ENCODE results near the gene HLA-DMB. TPM values are rescaled to one million over a fixed set of nuclear protein-coding genes. Genes with fewer than 3 reads are reported as not detected.
A peak's percentile ranks its signal among the peaks of the same experiment; 100 is the strongest.

Gene HLA-DMB
- polyA plus RNA-seq, 4 donors: 22.8 to 60.5 (median 29.8) TPM

- FAIRE-seq (no peak), DNase-seq (no peak)
- no peak overlapping the region for H3K27ac ChIP-seq (ENCODE audit: low read depth in 1 of 3, low read length in 2 of 3)
- 85 to 91% (median 86%) methylated on average over 2 of the region's 2 CpGs for WGBS, 3 donors
- H3K4me3 ChIP-seq (ENCODE audit: low read depth in 1 of 3, low read length in 3 of 3): no peak overlapping the region
- H3K27me3 ChIP-seq (ENCODE audit: control insufficient read depth in 3 of 3, insufficient read depth in 3 of 3, low read length in 3 of 3): no peaks in the 10 kb centered on the region
- H3K4me1 ChIP-seq (ENCODE audit: control insufficient read depth in 3 of 3, insufficient read depth in 2 of 3, low read depth in 1 of 3, low read length in 2 of 3): no peaks in the 10 kb centered on the region
- H3K9me3 ChIP-seq (ENCODE audit: control insufficient read depth in 2 of 2, insufficient read depth in 1 of 2, low read depth in 1 of 2, low read length in 1 of 2): no peaks in the 10 kb centered on the region
- H3K36me3 ChIP-seq (ENCODE audit: control insufficient read depth in 3 of 3, insufficient read depth in 2 of 3, low read depth in 1 of 3, low read length in 3 of 3): no peaks in the 10 kb centered on the region
Observed at GRCh38 chr6:32922083-32922482, 18.7 kb downstream of the HLA-DMB start.

- no peak for FAIRE-seq
- H3K9me3 ChIP-seq (ENCODE audit: control insufficient read depth in 2 of 2, insufficient read depth in 1 of 2, low read depth in 1 of 2, low read length in 1 of 2): no peaks in the 10 kb centered on the region
- H3K27me3 ChIP-seq (ENCODE audit: control insufficient read depth in 3 of 3, insufficient read depth in 3 of 3, low read length in 3 of 3): no peaks in the 10 kb centered on the region
- 9 to 29% (median 22%) methylated on average over 2 of the region's 2 CpGs for WGBS, 3 donors
- H3K4me3 ChIP-seq (ENCODE audit: low read depth in 1 of 3, low read length in 3 of 3): no peak overlapping the region
- H3K27ac ChIP-seq (ENCODE audit: low read depth in 1 of 3, low read length in 2 of 3): no peak overlapping the region
- no peaks in the 10 kb centered on the region for H3K4me1 ChIP-seq (ENCODE audit: control insufficient read depth in 3 of 3, insufficient read depth in 2 of 3, low read depth in 1 of 3, low read length in 2 of 3)
- DNase-seq: no peak
- no peaks in the 10 kb centered on the region for H3K36me3 ChIP-seq (ENCODE audit: control insufficient read depth in 3 of 3, insufficient read depth in 2 of 3, low read depth in 1 of 3, low read length in 3 of 3)
Observed at GRCh38 chr6:32920715-32921114, 20.1 kb downstream of the HLA-DMB start.

GRCh38 chr6:32912951-32913350 is 27.9 kb downstream of the HLA-DMB start:
- DNase-seq (no peak), FAIRE-seq (no peak)
- no peak overlapping the region for H3K4me3 ChIP-seq (ENCODE audit: low read depth in 1 of 3, low read length in 3 of 3)
- WGBS, 3 donors: 41 to 58% (median 50%) methylated on average over 1 of the region's 1 CpG
- H3K36me3 ChIP-seq (ENCODE audit: control insufficient read depth in 3 of 3, insufficient read depth in 2 of 3, low read depth in 1 of 3, low read length in 3 of 3): no peaks in the 10 kb centered on the region
- no peaks in the 10 kb centered on the region for H3K4me1 ChIP-seq (ENCODE audit: control insufficient read depth in 3 of 3, insufficient read depth in 2 of 3, low read depth in 1 of 3, low read length in 2 of 3)
- no peak overlapping the region for H3K27ac ChIP-seq (ENCODE audit: low read depth in 1 of 3, low read length in 2 of 3)
- peaks cover 0 to 5% (median 0%) of the 10 kb centered on the region in 3 donors for H3K27me3 ChIP-seq (ENCODE audit: control insufficient read depth in 3 of 3, insufficient read depth in 3 of 3, low read length in 3 of 3)
- no peaks in the 10 kb centered on the region for H3K9me3 ChIP-seq (ENCODE audit: control insufficient read depth in 2 of 2, insufficient read depth in 1 of 2, low read depth in 1 of 2, low read length in 1 of 2)

GRCh38 chr6:32908897-32909296 is 31.9 kb downstream of the HLA-DMB start:
- Histone ChIP-seq H3K36me3 (ENCODE audit: control insufficient read depth in 3 of 3, insufficient read depth in 2 of 3, low read depth in 1 of 3, low read length in 3 of 3) (no peaks in the 10 kb centered on the region), H3K27me3 (ENCODE audit: control insufficient read depth in 3 of 3, insufficient read depth in 3 of 3, low read length in 3 of 3) (peaks cover 0 to under 1% (median 0%) of the 10 kb centered on the region in 3 donors), H3K9me3 (ENCODE audit: control insufficient read depth in 2 of 2, insufficient read depth in 1 of 2, low read depth in 1 of 2, low read length in 1 of 2) (no peaks in the 10 kb centered on the region), H3K4me1 (ENCODE audit: control insufficient read depth in 3 of 3, insufficient read depth in 2 of 3, low read depth in 1 of 3, low read length in 2 of 3) (no peaks in the 10 kb centered on the region), H3K27ac (ENCODE audit: low read depth in 1 of 3, low read length in 2 of 3) (no peak overlapping the region), H3K4me3 (ENCODE audit: low read depth in 1 of 3, low read length in 3 of 3) (no peak overlapping the region)
- no peak for FAIRE-seq
- 23 to 53% (median 31%) methylated on average over 2 of the region's 2 CpGs for WGBS, 3 donors
- DNase-seq: no peak

- DNase-seq (no peak), FAIRE-seq (no peak)
- no peaks in the 10 kb centered on the region for H3K27me3 ChIP-seq (ENCODE audit: control insufficient read depth in 3 of 3, insufficient read depth in 3 of 3, low read length in 3 of 3)
- no peak overlapping the region for H3K27ac ChIP-seq (ENCODE audit: low read depth in 1 of 3, low read length in 2 of 3)
- no peaks in the 10 kb centered on the region for H3K9me3 ChIP-seq (ENCODE audit: control insufficient read depth in 2 of 2, insufficient read depth in 1 of 2, low read depth in 1 of 2, low read length in 1 of 2)
- no peaks in the 10 kb centered on the region for H3K4me1 ChIP-seq (ENCODE audit: control insufficient read depth in 3 of 3, insufficient read depth in 2 of 3, low read depth in 1 of 3, low read length in 2 of 3)
- no peaks in the 10 kb centered on the region for H3K36me3 ChIP-seq (ENCODE audit: control insufficient read depth in 3 of 3, insufficient read depth in 2 of 3, low read depth in 1 of 3, low read length in 3 of 3)
- H3K4me3 ChIP-seq (ENCODE audit: low read depth in 1 of 3, low read length in 3 of 3): no peak overlapping the region
- WGBS, 3 donors: 71 to 84% (median 73%) methylated on average over 1 of the region's 1 CpG
Observed at GRCh38 chr6:32906539-32906938, 34.3 kb downstream of the HLA-DMB start.

GRCh38 chr6:32905078-32905477 is 35.8 kb downstream of the HLA-DMB start:
- 78 to 97% (median 84%) methylated on average over 2 of the region's 2 CpGs for WGBS, 3 donors
- H3K9me3 ChIP-seq (ENCODE audit: control insufficient read depth in 2 of 2, insufficient read depth in 1 of 2, low read depth in 1 of 2, low read length in 1 of 2): no peaks in the 10 kb centered on the region
- DNase-seq (no peak), FAIRE-seq (no peak)
- H3K36me3 ChIP-seq (ENCODE audit: control insufficient read depth in 3 of 3, insufficient read depth in 2 of 3, low read depth in 1 of 3, low read length in 3 of 3): peaks cover 0 to 2% (median 0%) of the 10 kb centered on the region in 3 donors
- H3K4me1 ChIP-seq (ENCODE audit: control insufficient read depth in 3 of 3, insufficient read depth in 2 of 3, low read depth in 1 of 3, low read length in 2 of 3): no peaks in the 10 kb centered on the region
- H3K27ac ChIP-seq (ENCODE audit: low read depth in 1 of 3, low read length in 2 of 3): no peak overlapping the region
- no peaks in the 10 kb centered on the region for H3K27me3 ChIP-seq (ENCODE audit: control insufficient read depth in 3 of 3, insufficient read depth in 3 of 3, low read length in 3 of 3)
- H3K4me3 ChIP-seq (ENCODE audit: low read depth in 1 of 3, low read length in 3 of 3): no peak overlapping the region

GRCh38 chr6:32903952-32904351 is 36.9 kb downstream of the HLA-DMB start:
- no peak for FAIRE-seq
- Histone ChIP-seq H3K27me3 (ENCODE audit: control insufficient read depth in 3 of 3, insufficient read depth in 3 of 3, low read length in 3 of 3) (no peaks in the 10 kb centered on the region), H3K4me3 (ENCODE audit: low read depth in 1 of 3, low read length in 3 of 3) (no peak overlapping the region)

GRCh38 chr6:32895006-32895345 is 45.9 kb downstream of the HLA-DMB start:
- H3K27ac ChIP-seq (ENCODE audit: low read depth in 1 of 3, low read length in 2 of 3): peak overlapping the region; percentile 70 to 95 (median 91)
- FAIRE-seq (no peak), DNase-seq (no peak)
- no peaks in the 10 kb centered on the region for H3K9me3 ChIP-seq (ENCODE audit: control insufficient read depth in 2 of 2, insufficient read depth in 1 of 2, low read depth in 1 of 2, low read length in 1 of 2)
- no peaks in the 10 kb centered on the region for H3K27me3 ChIP-seq (ENCODE audit: control insufficient read depth in 3 of 3, insufficient read depth in 3 of 3, low read length in 3 of 3)
- peak overlapping the region; percentile 51 to 78 (median 66) for H3K4me3 ChIP-seq (ENCODE audit: low read depth in 1 of 3, low read length in 3 of 3)
- peaks cover 5 to 11% (median 5%) of the 10 kb centered on the region in 3 donors for H3K4me1 ChIP-seq (ENCODE audit: control insufficient read depth in 3 of 3, insufficient read depth in 2 of 3, low read depth in 1 of 3, low read length in 2 of 3)
- peaks cover 0 to 3% (median 0%) of the 10 kb centered on the region in 3 donors for H3K36me3 ChIP-seq (ENCODE audit: control insufficient read depth in 3 of 3, insufficient read depth in 2 of 3, low read depth in 1 of 3, low read length in 3 of 3)
- WGBS, 3 donors: 0 to 1% (median 0%) methylated on average over 8 of the region's 8 CpGs

More at GRCh38 chr6:32903952-32904351, 36.9 kb downstream of the HLA-DMB start:
- Histone ChIP-seq H3K36me3 (ENCODE audit: control insufficient read depth in 3 of 3, insufficient read depth in 2 of 3, low read depth in 1 of 3, low read length in 3 of 3) (peaks cover 0 to 2% (median 0%) of the 10 kb centered on the region in 3 donors), H3K9me3 (ENCODE audit: control insufficient read depth in 2 of 2, insufficient read depth in 1 of 2, low read depth in 1 of 2, low read length in 1 of 2) (no peaks in the 10 kb centered on the region), H3K27ac (ENCODE audit: low read depth in 1 of 3, low read length in 2 of 3) (no peak overlapping the region), H3K4me1 (ENCODE audit: control insufficient read depth in 3 of 3, insufficient read depth in 2 of 3, low read depth in 1 of 3, low read length in 2 of 3) (no peaks in the 10 kb centered on the region)
- no peak for DNase-seq

Measured in small intestine (tissue), 7 donors.